HG03521 (cell line): ENCODE results near the gene ARHGAP26.

ENCODE experiments used
- ATAC-seq: cut with Tn5 transposase; IDR thresholded peaks from one replicate; pipeline ENCODE4 v1.9.1; 2021; ENCODE audit warnings: mild to moderate bottlenecking, moderate library complexity; ENCODE audit not compliant: unreplicated experiment

ARHGAP26 gene

DNA sequence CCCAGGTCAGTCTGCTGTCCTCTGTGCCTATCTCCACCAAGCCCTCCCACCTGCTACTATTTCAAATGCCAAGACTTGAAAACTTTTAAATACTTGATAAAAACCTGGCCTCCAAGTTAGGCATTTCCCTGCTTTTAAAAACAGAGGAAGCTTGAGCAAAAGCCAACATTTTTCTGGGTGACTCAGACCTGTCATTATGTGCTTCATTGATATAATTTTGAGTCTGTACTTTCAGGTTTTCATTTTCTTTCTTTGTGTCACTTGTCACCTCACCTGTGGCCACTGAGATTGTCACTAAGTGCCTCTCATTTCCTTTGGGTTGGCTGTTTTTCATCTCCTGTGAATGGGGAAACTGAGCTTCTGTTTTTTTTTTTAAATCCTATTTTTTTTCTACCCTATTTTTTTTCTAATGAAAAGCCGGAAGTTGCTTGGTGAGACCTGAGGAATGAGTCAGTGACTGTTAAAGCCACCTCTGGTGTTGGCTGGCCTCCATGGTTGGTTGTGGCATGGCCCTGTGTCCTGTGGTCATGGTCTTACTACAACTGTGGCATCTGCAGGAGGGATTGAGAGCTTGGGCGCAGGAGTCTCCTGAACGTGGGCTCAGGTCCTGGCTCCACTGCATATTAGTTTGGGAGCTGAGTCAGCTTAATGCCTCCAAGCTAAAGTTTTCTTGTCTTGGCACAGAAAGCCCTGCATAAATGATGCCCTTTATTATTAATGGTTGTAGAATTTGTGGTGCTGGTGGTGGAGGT lies 56.7 kb downstream of the ARHGAP26 start:
- no peak for ATAC-seq

DNA sequence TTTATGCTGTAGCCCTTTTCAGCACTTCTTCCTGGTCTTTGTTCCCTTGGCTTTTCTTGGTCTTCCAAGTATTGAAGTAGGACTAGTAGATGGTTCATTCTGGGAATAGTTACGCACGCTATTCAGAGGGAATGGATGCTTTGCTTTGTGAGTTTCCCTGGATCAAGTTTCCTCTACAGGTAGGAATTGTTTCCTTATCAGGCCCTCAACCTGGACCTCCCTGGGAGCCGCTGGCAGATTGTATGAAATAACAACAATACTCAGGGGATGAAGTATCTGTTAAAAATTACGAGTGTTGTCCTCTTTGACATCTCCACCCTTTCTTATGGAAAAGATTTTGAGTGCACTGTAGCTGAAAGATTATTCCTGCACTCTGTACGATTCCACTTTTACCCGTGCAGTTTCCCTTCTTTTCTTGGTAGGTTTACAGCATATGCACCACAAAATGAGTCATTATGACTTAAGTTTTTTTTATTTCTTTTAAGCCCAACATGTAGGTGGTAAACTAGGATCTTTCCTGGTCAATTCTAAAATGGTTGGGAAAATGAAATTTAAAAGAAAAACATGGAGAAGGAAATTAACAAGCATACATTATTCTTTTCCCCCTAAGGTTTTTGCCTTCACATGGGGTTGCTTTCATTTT lies 57.9 kb downstream of the ARHGAP26 start:
- no peak for ATAC-seq

- no peak for ATAC-seq
These were observed 58.8 kb downstream of the ARHGAP26 start for GRCh38 chr5:142828797-142829535.

GRCh38 chr5:142829801-142830220 lies 59.6 kb downstream of the ARHGAP26 start:
- no peak for ATAC-seq

DNA sequence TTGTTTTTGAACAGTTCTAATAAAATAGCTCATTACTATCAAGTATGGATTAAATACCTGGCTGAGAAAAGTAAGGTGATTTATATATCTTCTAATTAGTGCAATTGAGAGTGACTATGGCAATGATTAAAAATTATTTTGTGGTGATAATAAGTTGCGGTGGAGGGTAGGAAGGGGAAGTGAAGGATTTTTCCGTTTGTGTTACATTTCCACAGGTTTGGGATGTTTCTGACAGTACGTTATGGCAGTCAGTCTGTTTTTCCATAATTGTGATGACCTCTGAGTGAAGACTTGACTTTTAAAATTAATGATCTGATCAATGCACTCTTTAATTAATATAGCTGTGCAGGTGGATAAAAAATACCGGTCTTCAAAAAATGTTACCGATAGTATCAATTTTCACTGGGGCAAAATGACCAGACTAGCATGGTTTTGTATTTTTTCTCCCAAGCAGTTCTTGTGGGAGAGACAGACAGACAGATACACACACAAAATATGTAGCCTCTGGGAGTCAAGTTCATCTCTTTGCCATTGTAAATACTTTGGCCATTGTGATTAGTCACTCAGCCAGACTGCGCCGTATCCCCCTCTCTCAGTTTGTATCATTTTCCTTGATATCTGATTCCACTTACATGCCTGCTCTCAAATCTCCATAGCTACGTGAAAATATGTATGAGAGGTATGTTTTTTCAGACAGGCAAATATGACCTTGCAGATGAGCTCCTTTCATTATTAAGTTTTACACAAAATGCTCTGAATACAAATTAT lies 60.2 kb downstream of the ARHGAP26 start:
- no peak for ATAC-seq

- no peak for ATAC-seq
These were observed 60.8 kb downstream of the ARHGAP26 start for GRCh38 chr5:142831009-142831383.

- no peak for ATAC-seq
These were observed 62.1 kb downstream of the ARHGAP26 start for GRCh38 chr5:142832263-142832662.

DNA sequence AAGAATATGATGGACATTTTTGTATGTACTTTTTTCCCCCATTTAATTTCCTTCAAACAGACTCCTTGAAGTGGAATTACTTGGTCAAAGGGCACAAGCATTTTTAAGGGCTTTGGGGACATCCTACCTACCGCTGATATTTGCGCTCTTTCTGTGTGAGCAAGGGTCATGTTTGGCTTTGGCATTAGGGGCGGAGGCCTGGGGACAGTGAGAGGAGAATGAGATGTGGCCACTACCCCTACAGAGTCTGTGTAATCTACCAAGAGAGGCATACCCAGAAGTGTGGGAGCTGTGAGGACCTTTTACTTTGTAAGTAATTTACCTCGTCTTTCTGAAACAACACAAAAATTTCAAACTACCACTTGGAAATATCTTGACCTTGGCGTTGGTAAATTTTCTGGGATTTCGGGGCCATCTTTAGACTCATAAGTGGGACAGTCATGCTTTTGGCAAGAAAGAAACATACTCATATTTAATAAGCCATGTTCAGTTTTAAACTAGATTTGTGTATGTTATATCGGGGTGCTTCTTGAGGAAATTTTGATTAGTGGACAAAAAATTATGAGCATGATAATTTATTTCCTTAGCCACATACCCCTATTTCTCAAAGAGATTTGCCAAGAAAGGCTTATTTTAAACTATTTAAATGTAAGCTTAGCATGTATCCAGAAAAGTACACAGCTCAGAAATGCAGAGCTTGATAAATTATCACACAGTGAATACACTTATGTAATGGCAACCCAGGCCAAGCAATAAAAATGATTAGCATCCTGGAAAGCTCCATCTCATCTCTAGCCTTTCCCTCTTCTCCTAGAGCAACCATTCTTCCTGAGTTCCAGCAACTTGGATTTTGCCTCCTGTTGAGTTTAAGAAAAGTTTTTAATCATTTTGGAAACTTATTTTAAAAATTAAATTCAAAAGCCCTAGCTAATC lies 63.6 kb downstream of the ARHGAP26 start:
- ATAC-seq, result no peak

- ATAC-seq, result no peak
These were observed 64.3 kb downstream of the ARHGAP26 start for GRCh38 chr5:142834504-142834903.

DNA sequence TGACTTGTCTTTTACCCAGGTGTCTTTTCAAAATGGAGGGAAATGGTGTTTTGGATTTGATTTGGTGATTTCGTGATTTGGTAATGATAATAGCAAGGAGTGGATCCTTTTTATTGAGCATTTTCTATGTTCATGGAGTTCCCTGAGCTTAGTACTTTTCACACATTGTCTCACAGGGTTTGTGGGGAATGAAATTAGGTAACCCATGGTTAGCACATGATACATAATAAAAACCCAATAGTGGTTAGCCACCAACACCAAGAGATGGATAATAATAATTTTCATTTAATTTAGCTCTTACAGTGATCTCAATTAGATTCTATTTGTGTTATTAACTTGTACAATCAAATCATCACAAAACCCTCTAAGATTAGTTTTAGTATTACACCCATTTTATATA lies 65.4 kb downstream of the ARHGAP26 start:
- no peak for ATAC-seq

DNA sequence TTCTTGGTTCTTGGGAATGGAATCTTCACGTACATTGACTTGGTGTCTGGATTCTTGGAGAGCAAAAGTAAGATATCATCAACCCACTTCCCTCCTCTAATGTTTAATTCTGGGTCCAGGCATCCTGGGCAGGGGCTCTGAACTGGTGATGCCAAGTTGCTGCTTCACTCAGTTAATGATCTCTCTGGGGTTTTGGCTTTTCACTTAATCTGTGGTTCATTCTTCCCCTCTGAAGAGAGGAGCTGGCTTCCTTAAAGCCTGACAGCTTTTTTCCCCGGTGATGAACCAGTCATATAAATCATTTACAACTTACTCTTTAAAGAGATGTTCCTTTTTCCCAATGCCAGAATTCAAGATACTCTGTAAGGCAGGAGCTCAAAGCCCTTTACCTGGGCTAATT lies 65.9 kb downstream of the ARHGAP26 start:
- no peak for ATAC-seq

GRCh38 chr5:142837081-142837725 lies 67.0 kb downstream of the ARHGAP26 start:
- ATAC-seq, result no peak

- no peak for ATAC-seq
These were observed 68.7 kb downstream of the ARHGAP26 start for GRCh38 chr5:142838845-142839244.

DNA sequence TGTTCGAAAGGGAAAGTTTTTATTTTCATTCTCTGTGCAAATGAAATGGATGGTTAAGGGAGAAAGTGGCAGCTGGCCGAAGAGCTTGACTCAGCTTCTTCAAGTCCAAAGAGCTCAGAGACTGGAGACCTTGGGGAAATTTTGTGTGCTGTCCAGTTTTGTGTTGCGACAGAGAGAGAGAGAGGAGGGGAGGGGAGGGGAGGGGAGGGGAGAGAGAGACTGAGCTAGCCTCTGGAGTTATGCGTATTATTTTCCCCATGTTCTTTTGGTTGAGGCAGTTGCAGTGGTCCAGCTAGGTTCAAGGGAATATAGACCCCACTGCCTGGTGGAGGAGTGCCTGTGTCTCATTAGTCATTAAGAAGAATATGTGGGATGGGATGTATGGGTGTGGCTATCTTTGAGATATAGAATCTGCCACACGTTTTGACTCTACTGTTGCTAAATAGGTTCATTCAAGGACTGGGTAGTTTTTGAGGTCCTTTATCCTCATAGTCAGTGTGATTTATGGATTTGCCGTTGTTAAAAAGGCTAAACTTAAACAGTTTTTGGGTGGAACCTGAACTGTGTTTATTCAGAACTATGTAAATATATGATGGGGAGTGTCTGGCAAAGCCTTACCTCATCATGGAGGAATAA lies 69.7 kb downstream of the ARHGAP26 start:
- ATAC-seq, result no peak

GRCh38 chr5:142840575-142840974 lies 70.4 kb downstream of the ARHGAP26 start:
- ATAC-seq, result no peak

- ATAC-seq, result no peak
These were observed 71.5 kb downstream of the ARHGAP26 start for GRCh38 chr5:142841511-142842265.

DNA sequence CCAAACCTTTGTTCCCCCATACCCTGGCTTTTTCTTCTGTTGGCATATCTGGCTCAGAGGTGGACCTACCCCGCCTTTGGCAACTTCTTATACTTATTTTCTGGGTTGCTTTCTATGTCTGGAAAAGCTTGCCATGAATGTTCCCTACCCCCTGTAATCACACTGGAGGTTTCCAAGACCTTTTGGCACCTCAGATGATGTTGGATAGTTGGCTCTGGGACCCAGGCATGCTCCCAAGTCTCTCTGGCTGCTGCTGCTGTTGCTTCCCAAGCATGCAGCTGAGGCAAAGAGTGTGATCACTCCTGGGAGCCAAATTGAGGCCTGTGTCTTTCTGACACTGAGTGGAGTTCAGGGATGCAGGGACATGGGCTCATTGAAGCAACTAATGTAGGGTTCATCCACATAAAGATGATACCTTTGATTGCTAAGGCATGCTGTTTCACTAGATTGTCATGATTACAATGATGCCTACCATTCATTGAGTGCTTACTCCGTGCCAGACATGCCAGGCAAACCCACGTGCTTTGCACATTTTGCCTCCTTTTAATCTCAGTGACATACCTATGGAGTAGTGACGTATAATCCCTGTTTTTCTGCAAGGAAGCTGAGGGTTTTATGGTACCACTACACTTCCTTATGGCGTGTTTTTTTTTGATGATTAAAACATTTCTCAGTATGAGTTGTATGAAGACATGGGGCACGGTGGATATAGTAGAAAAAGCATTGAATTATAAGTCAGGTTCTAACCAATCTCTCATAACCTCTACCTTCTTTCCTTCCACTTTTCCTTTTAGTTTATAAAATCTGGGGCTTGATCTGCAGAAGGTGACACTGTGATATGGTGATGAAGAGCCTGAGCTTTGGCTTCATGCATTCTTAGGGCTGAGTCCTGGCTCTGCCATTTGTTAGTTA lies 73.1 kb downstream of the ARHGAP26 start:
- no peak for ATAC-seq
